GM23338 (cell line): Measurements from ENCODE around the gene FAM222A. TPM values are rescaled to one million over a fixed set of nuclear protein-coding genes. Genes with fewer than 3 reads are reported as not detected.

Experiments used
- ATAC-seq: fragments of 200-7000 bp; cut with Tn5 transposase; 3 replicates; pipeline ENCODE4 v1.9.1; 2020
- DNase-seq: peaks from one replicate; pipeline ENCODE4 v3.0.0-alpha.2; 2015; ENCODE audit warnings: low spot score
- H2AFZ ChIP-seq: fragments of 200-600 bp; sonication (generic); 2 replicates; pipeline ENCODE4 v1.8.0; 2016; ENCODE audit warnings: antibody characterized with exemption, mild to moderate bottlenecking, moderate library complexity
- H3F3A ChIP-seq: fragments of 200-600 bp; sonication (generic); replicated peaks from 2 replicates; pipeline ENCODE4 v1.8.0; 2017; ENCODE audit warnings: antibody characterized with exemption, mixed run types, low read depth
- H3K27ac ChIP-seq: fragments of 200-600 bp; sonication (generic); 2 replicates; pipeline ENCODE4 v1.6.1; 2016; ENCODE audit warnings: low read depth
- H3K27me3 ChIP-seq: fragments of 200-600 bp; sonication (generic); 2 replicates; pipeline ENCODE4 v1.8.0; 2016; ENCODE audit warnings: mild to moderate bottlenecking, mixed run types, moderate library complexity; ENCODE audit not compliant: insufficient read depth
- H3K36me3 ChIP-seq: fragments of 200-600 bp; sonication (generic); 2 replicates; pipeline ENCODE4 v1.8.0; 2016; ENCODE audit warnings: mild to moderate bottlenecking; ENCODE audit not compliant: insufficient read depth
- H3K4me1 ChIP-seq: fragments of 200-600 bp; sonication (generic); 2 replicates; pipeline ENCODE4 v1.8.0; 2016; ENCODE audit warnings: mild to moderate bottlenecking, moderate library complexity; ENCODE audit not compliant: insufficient read depth
- H3K4me2 ChIP-seq: fragments of 200-600 bp; sonication (generic); 2 replicates; pipeline ENCODE4 v1.7.1; 2017; ENCODE audit warnings: mixed run types
- H3K4me3 ChIP-seq: fragments of 200-600 bp; sonication (generic); 2 replicates; pipeline ENCODE4 v1.6.1; 2016; ENCODE audit warnings: mixed run types
- H3K79me2 ChIP-seq: fragments of 200-600 bp; sonication (generic); replicated peaks from 2 replicates; pipeline ENCODE4 v1.8.0; 2017; ENCODE audit warnings: mild to moderate bottlenecking; ENCODE audit not compliant: insufficient read depth
- H3K9me2 ChIP-seq: fragments of 200-600 bp; sonication (generic); 2 replicates; pipeline ENCODE4 v1.8.0; 2017; ENCODE audit not compliant: insufficient read depth
- H4K20me1 ChIP-seq: fragments of 200-600 bp; sonication (generic); replicated peaks from 2 replicates; pipeline ENCODE4 v1.8.0; 2017; ENCODE audit warnings: mild to moderate bottlenecking; ENCODE audit not compliant: insufficient read depth
- H3K27ac Mint-ChIP-seq: 2 replicates; pipeline ENCODE4 v1.8.0; 2020; ENCODE audit warnings: inconsistent platforms, mild to moderate bottlenecking, moderate library complexity, mixed read lengths
- H3K27me3 Mint-ChIP-seq: 3 replicates; pipeline ENCODE4 v1.8.0; 2022; ENCODE audit warnings: low read depth, mild to moderate bottlenecking, moderate library complexity, mixed read lengths, inconsistent platforms; ENCODE audit not compliant: insufficient read depth, poor library complexity
- H3K36me3 Mint-ChIP-seq: 3 replicates; pipeline ENCODE4 v1.8.0; 2021; ENCODE audit warnings: low read depth, mild to moderate bottlenecking, inconsistent platforms, moderate library complexity, mixed read lengths
- H3K4me1 Mint-ChIP-seq: 3 replicates; pipeline ENCODE4 v1.8.0; 2020; ENCODE audit warnings: mild to moderate bottlenecking, inconsistent platforms, mixed read lengths
- H3K4me3 Mint-ChIP-seq: 3 replicates; pipeline ENCODE4 v1.8.0; 2021; ENCODE audit warnings: moderate library complexity, mild to moderate bottlenecking, inconsistent platforms, mixed read lengths
- H3K9me3 Mint-ChIP-seq: 3 replicates; pipeline ENCODE4 v1.8.0; 2020; ENCODE audit warnings: moderate library complexity, mild to moderate bottlenecking, inconsistent platforms, mixed read lengths
- CREB1 ChIP-seq: fragments of 250-450 bp; sonication (Bioruptor Pico); IDR thresholded peaks from 2 replicates; pipeline ENCODE4 v1.5.0; 2020; ENCODE audit warnings: low read depth, mild to moderate bottlenecking, moderate library complexity
- CTCF ChIP-seq, 2 experiments: fragments of 200-600 bp in 1 of 2; sonication (generic) in 1 of 2; conservative IDR thresholded peaks; 2 replicates each; pipeline versions ENCODE4 v1.5.1 to v1.6.1; 2016 to 2017; ENCODE audit warnings: antibody characterized with exemption in 2 of 2, low read depth in 2 of 2, mild to moderate bottlenecking in 2 of 2, moderate library complexity in 1 of 2
- EZH2 ChIP-seq: fragments of 200-600 bp; sonication (generic); IDR thresholded peaks from one replicate; pipeline ENCODE4 v1.8.0; 2017; ENCODE audit warnings: antibody characterized with exemption, mild to moderate bottlenecking, low read depth; ENCODE audit not compliant: unreplicated experiment
- EZH2phosphoT487 ChIP-seq: fragments of 200-600 bp; sonication (generic); IDR thresholded peaks from one replicate; pipeline ENCODE4 v1.8.1; 2018; ENCODE audit warnings: antibody characterized with exemption; ENCODE audit not compliant: unreplicated experiment
- NANOG ChIP-seq: IDR thresholded peaks from 2 replicates; pipeline ENCODE4 v1.6.1; 2016; ENCODE audit warnings: antibody characterized with exemption, borderline replicate concordance
- POLR2AphosphoS5 ChIP-seq: IDR thresholded peaks from 2 replicates; pipeline ENCODE4 v1.6.1; 2016; ENCODE audit warnings: antibody characterized with exemption, low read depth
- REST ChIP-seq: IDR thresholded peaks from one replicate; pipeline ENCODE4 v1.6.1; 2018; ENCODE audit warnings: antibody characterized with exemption; ENCODE audit not compliant: unreplicated experiment
- STAT1 ChIP-seq: IDR thresholded peaks from one replicate; pipeline ENCODE4 v1.6.1; 2016; ENCODE audit warnings: antibody characterized with exemption; ENCODE audit not compliant: unreplicated experiment
- ZNF114 ChIP-seq: fragments of 250-450 bp; sonication (Bioruptor Pico); IDR thresholded peaks from 2 replicates; pipeline ENCODE4 v1.5.0; 2020; ENCODE audit warnings: mild to moderate bottlenecking, moderate library complexity
- ZNF462 ChIP-seq: fragments of 250-450 bp; sonication (Bioruptor Pico); IDR thresholded peaks from 2 replicates; pipeline ENCODE4 v1.5.0; 2020; ENCODE audit warnings: mild to moderate bottlenecking, moderate library complexity
- polyA plus RNA-seq: library from polyadenylated mRNA; unstranded; fragments of >200 nt; fragmentation: Nextera tagmentation; extraction: Ambion mirVana; gene quantifications from 2 replicates; pipeline ENCODE4 v1.2.1, GENCODE V29; 2016
- total RNA-seq: library from RNA; depleted of rRNA; stranded (reverse); fragments of >200 nt; shearing (Covaris generic); gene quantifications from 2 replicates; pipeline ENCODE4 v1.2.3, GENCODE V29; 2014

FAM222A gene
- total and polyA plus RNA-seq, 2 experiments from 2014 or later, result 0.78 to 2.1 TPM

GRCh38 chr12:109737126-109737525, 23.5 kb downstream of the FAM222A start (continued):
- TF ChIP-seq ZNF462 (CRISPR knock-in tag), result no peak
- TF ChIP-seq NANOG, result no peak
- TF ChIP-seq POLR2AphosphoS5, result no peak
- no peak for TF ChIP-seq EZH2phosphoT487
- TF ChIP-seq ZNF114 (CRISPR knock-in tag), result no peak
- TF ChIP-seq CREB1 (CRISPR knock-in tag), result no peak
- no peak for TF ChIP-seq STAT1
- TF ChIP-seq EZH2, result no peak
- TF ChIP-seq CTCF (conservative IDR thresholded peaks at IDR 0.05; ENCODE audit: low read depth in 2 of 2), result no peak

- H4K20me1 ChIP-seq, result peaks cover 6% of the 10 kb centered on the region
- peaks cover 19% of the 10 kb centered on the region for H3K4me1 ChIP-seq
- 0 out of 2 replicates have a peak overlapping the region, but pooled peaks have one; percentile 55 for H3K4me2 ChIP-seq
- no peak overlapping the region for H3K4me3 ChIP-seq
- H3F3A ChIP-seq, result no peaks in the 10 kb centered on the region
- H3K36me3 Mint-ChIP-seq, result no peaks in the 10 kb centered on the region
- no peak overlapping the region for H3K4me3 Mint-ChIP-seq
- no peak overlapping the region for H2AFZ ChIP-seq
- no peaks in the 10 kb centered on the region for H3K9me3 Mint-ChIP-seq
- DNase-seq, result no peak
- H3K27ac ChIP-seq, result no peak overlapping the region
- H3K36me3 ChIP-seq, result no peaks in the 10 kb centered on the region
- H3K27me3 ChIP-seq, result no peaks in the 10 kb centered on the region
- H3K4me1 Mint-ChIP-seq, result peaks cover 49% of the 10 kb centered on the region
- no peak for ATAC-seq
- no peaks in the 10 kb centered on the region for H3K9me2 ChIP-seq
- no peak overlapping the region for H3K27ac Mint-ChIP-seq
- H3K79me2 ChIP-seq, result no peaks in the 10 kb centered on the region
- H3K27me3 Mint-ChIP-seq, result peaks cover 29% of the 10 kb centered on the region
- TF ChIP-seq CTCF (conservative IDR thresholded peaks at IDR 0.05; ENCODE audit: low read depth in 2 of 2), result no peak
- peak; percentile 18 for TF ChIP-seq REST
Observed at GRCh38 chr12:109737631-109738030, 24.0 kb downstream of the FAM222A start.
